Activated T-cell treated with anti-CD3 and anti-CD28 coated beads, Interleukin-2, amount 50 U/mL, for 4 hours (primary cell): ENCODE data around the gene BET1L. TPM values are rescaled to one million over a fixed set of nuclear protein-coding genes. Genes with fewer than 3 reads are reported as not detected.

Experiments
- ATAC-seq, 2 donors: fragments of 200-7000 bp; cut with Tn5 transposase; one replicate each; pipeline ENCODE4 v1.10.0; 2021
- DNase-seq: peaks from one replicate; pipeline ENCODE4 v3.0.0-alpha.2; 2020
- H3K27me3 Mint-ChIP-seq: one replicate; pipeline ENCODE4 v1.8.0; 2021; ENCODE audit warnings: low read depth, mixed read lengths
- H3K36me3 Mint-ChIP-seq: one replicate; pipeline ENCODE4 v1.8.0; 2022; ENCODE audit warnings: mixed read lengths; ENCODE audit not compliant: insufficient read depth
- H3K4me1 Mint-ChIP-seq: one replicate; pipeline ENCODE4 v1.8.0; 2021; ENCODE audit warnings: low read depth, mixed read lengths
- H3K4me3 Mint-ChIP-seq: one replicate; pipeline ENCODE4 v1.8.0; 2021; ENCODE audit warnings: mild to moderate bottlenecking, moderate library complexity, mixed read lengths
- H3K9me3 Mint-ChIP-seq: one replicate; pipeline ENCODE4 v1.8.0; 2021; ENCODE audit warnings: mixed read lengths
- total RNA-seq, 3 donors: library from RNA; stranded (reverse); gene quantifications; one replicate each; pipeline ENCODE4 v1.2.1, GENCODE V29; 2021

Gene BET1L
- total RNA-seq, 3 donors from 2014 or later: 41.1 to 46.1 (median 42.6) TPM

- Mint-ChIP-seq H3K4me3 (peak within 1 kb of the TSS; percentile 97), H3K27me3 (no peaks in the 10 kb centered on the region), H3K9me3 (no peaks in the 10 kb centered on the region), H3K4me1 (peaks cover 50% of the 10 kb centered on the region), H3K36me3 (peaks cover 27% of the 10 kb centered on the region)
- DNase-seq (peak; percentile 82), ATAC-seq (peak; percentile 82 to 85)
These were observed 29.9 kb upstream of the BET1L start, which contains the start of gene PSMD13 for GRCh38 chr11:236774-237767. Gene PSMD13, plus strand, starts transcription at chr11:236976. Its CDS starts 74 bp downstream, at chr11:237050.

- Mint-ChIP-seq H3K36me3 (peaks cover 18% of the 10 kb centered on the region), H3K4me3 (peak within 1 kb of the TSS; percentile 97)
These were observed 29.0 kb upstream of the BET1L start, which contains the start of gene SIRT3 for GRCh38 chr11:235997-236773. Gene SIRT3, minus strand, starts transcription at chr11:236342. Its CDS starts 14 bp downstream, at chr11:236328.

GRCh38 chr11:235609-235996 lies 28.4 kb upstream of the BET1L start:
- Mint-ChIP-seq H3K9me3 (no peaks in the 10 kb centered on the region), H3K27me3 (no peaks in the 10 kb centered on the region), H3K36me3 (peaks cover 17% of the 10 kb centered on the region), H3K4me3 (peak overlapping the region; percentile 84), H3K4me1 (peaks cover 40% of the 10 kb centered on the region)
- ATAC-seq: peak; percentile 53 to 56
- DNase-seq: peak; percentile 60

More at GRCh38 chr11:235997-236773, 29.0 kb upstream of the BET1L start, which contains the start of gene SIRT3:
- peaks cover 41% of the 10 kb centered on the region for H3K4me1 Mint-ChIP-seq
- no peaks in the 10 kb centered on the region for H3K27me3 Mint-ChIP-seq
- peak; percentile 73 to 74 for ATAC-seq
- peak; percentile 77 for DNase-seq
- no peaks in the 10 kb centered on the region for H3K9me3 Mint-ChIP-seq

- no peak for ATAC-seq
- Mint-ChIP-seq H3K4me1 (peaks cover 37% of the 10 kb centered on the region), H3K9me3 (no peaks in the 10 kb centered on the region), H3K27me3 (no peaks in the 10 kb centered on the region), H3K4me3 (peak overlapping the region; percentile 84), H3K36me3 (peaks cover 15% of the 10 kb centered on the region)
- no peak for DNase-seq
These were observed 28.0 kb upstream of the BET1L start for GRCh38 chr11:235180-235579.

- no peaks in the 10 kb centered on the region for H3K9me3 Mint-ChIP-seq
- H3K36me3 Mint-ChIP-seq: peaks cover 2% of the 10 kb centered on the region
- no peak overlapping the region for H3K4me3 Mint-ChIP-seq
- no peaks in the 10 kb centered on the region for H3K27me3 Mint-ChIP-seq
- DNase-seq (no peak), ATAC-seq (no peak)
- peaks cover 19% of the 10 kb centered on the region for H3K4me1 Mint-ChIP-seq
These were observed 25.8 kb upstream of the BET1L start for GRCh38 chr11:232783-233565.

- ATAC-seq: no peak
- peaks cover 17% of the 10 kb centered on the region for H3K4me1 Mint-ChIP-seq
- peaks cover 4% of the 10 kb centered on the region for H3K36me3 Mint-ChIP-seq
- H3K4me3 Mint-ChIP-seq: no peak overlapping the region
- H3K27me3 Mint-ChIP-seq: no peaks in the 10 kb centered on the region
- H3K9me3 Mint-ChIP-seq: no peaks in the 10 kb centered on the region
- no peak for DNase-seq
These were observed 23.2 kb upstream of the BET1L start for GRCh38 chr11:230431-230830.

GRCh38 chr11:227824-228379 lies 20.7 kb upstream of the BET1L start:
- Mint-ChIP-seq H3K9me3 (no peaks in the 10 kb centered on the region), H3K4me3 (no peak overlapping the region), H3K36me3 (peaks cover 6% of the 10 kb centered on the region), H3K4me1 (peaks cover 9% of the 10 kb centered on the region), H3K27me3 (no peaks in the 10 kb centered on the region)
- ATAC-seq: no peak
- DNase-seq: no peak

GRCh38 chr11:225734-226453 lies 18.7 kb upstream of the BET1L start:
- no peaks in the 10 kb centered on the region for H3K9me3 Mint-ChIP-seq
- H3K4me3 Mint-ChIP-seq: no peak overlapping the region
- H3K4me1 Mint-ChIP-seq: peaks cover 9% of the 10 kb centered on the region
- no peak for DNase-seq
- peak in 1 of 2 donors; percentile 18 for ATAC-seq
- H3K36me3 Mint-ChIP-seq: peaks cover 15% of the 10 kb centered on the region
- H3K27me3 Mint-ChIP-seq: no peaks in the 10 kb centered on the region

GRCh38 chr11:224424-224823 lies 17.2 kb upstream of the BET1L start:
- Mint-ChIP-seq H3K4me1 (peaks cover 9% of the 10 kb centered on the region), H3K4me3 (no peak overlapping the region), H3K9me3 (no peaks in the 10 kb centered on the region), H3K36me3 (peaks cover 13% of the 10 kb centered on the region), H3K27me3 (no peaks in the 10 kb centered on the region)
- no peak for ATAC-seq
- no peak for DNase-seq

- ATAC-seq (no peak), DNase-seq (no peak)
- Mint-ChIP-seq H3K27me3 (no peaks in the 10 kb centered on the region), H3K9me3 (no peaks in the 10 kb centered on the region), H3K36me3 (peaks cover 13% of the 10 kb centered on the region), H3K4me1 (peaks cover 9% of the 10 kb centered on the region), H3K4me3 (no peak overlapping the region)
These were observed 16.7 kb upstream of the BET1L start for GRCh38 chr11:223884-224283.

- H3K9me3 Mint-ChIP-seq: no peaks in the 10 kb centered on the region
- no peaks in the 10 kb centered on the region for H3K27me3 Mint-ChIP-seq
- peaks cover 13% of the 10 kb centered on the region for H3K36me3 Mint-ChIP-seq
- ATAC-seq: no peak
- H3K4me1 Mint-ChIP-seq: peaks cover 6% of the 10 kb centered on the region
- no peak for DNase-seq
- no peak overlapping the region for H3K4me3 Mint-ChIP-seq
These were observed 16.0 kb upstream of the BET1L start for GRCh38 chr11:223026-223789.

GRCh38 chr11:221998-222789 lies 15.0 kb upstream of the BET1L start:
- peaks cover 14% of the 10 kb centered on the region for H3K4me1 Mint-ChIP-seq
- ATAC-seq (no peak), DNase-seq (no peak)
- no peaks in the 10 kb centered on the region for H3K27me3 Mint-ChIP-seq
- H3K4me3 Mint-ChIP-seq: no peak overlapping the region
- H3K36me3 Mint-ChIP-seq: peaks cover 13% of the 10 kb centered on the region
- no peaks in the 10 kb centered on the region for H3K9me3 Mint-ChIP-seq
